GM23338 (cell line): Measurements from ENCODE around the gene MAPKAPK2. TPM values are rescaled to one million over a fixed set of nuclear protein-coding genes. Genes with fewer than 3 reads are reported as not detected.

Experiments used
- ATAC-seq: fragments of 200-7000 bp; cut with Tn5 transposase; 3 replicates; pipeline ENCODE4 v1.9.1; 2020
- DNase-seq: peaks from one replicate; pipeline ENCODE4 v3.0.0-alpha.2; 2015; ENCODE audit warnings: low spot score
- H2AFZ ChIP-seq: fragments of 200-600 bp; sonication (generic); 2 replicates; pipeline ENCODE4 v1.8.0; 2016; ENCODE audit warnings: antibody characterized with exemption, mild to moderate bottlenecking, moderate library complexity
- H3F3A ChIP-seq: fragments of 200-600 bp; sonication (generic); replicated peaks from 2 replicates; pipeline ENCODE4 v1.8.0; 2017; ENCODE audit warnings: antibody characterized with exemption, mixed run types, low read depth
- H3K27ac ChIP-seq: fragments of 200-600 bp; sonication (generic); 2 replicates; pipeline ENCODE4 v1.6.1; 2016; ENCODE audit warnings: low read depth
- H3K27me3 ChIP-seq: fragments of 200-600 bp; sonication (generic); 2 replicates; pipeline ENCODE4 v1.8.0; 2016; ENCODE audit warnings: mild to moderate bottlenecking, mixed run types, moderate library complexity; ENCODE audit not compliant: insufficient read depth
- H3K36me3 ChIP-seq: fragments of 200-600 bp; sonication (generic); 2 replicates; pipeline ENCODE4 v1.8.0; 2016; ENCODE audit warnings: mild to moderate bottlenecking; ENCODE audit not compliant: insufficient read depth
- H3K4me1 ChIP-seq: fragments of 200-600 bp; sonication (generic); 2 replicates; pipeline ENCODE4 v1.8.0; 2016; ENCODE audit warnings: mild to moderate bottlenecking, moderate library complexity; ENCODE audit not compliant: insufficient read depth
- H3K4me2 ChIP-seq: fragments of 200-600 bp; sonication (generic); 2 replicates; pipeline ENCODE4 v1.7.1; 2017; ENCODE audit warnings: mixed run types
- H3K4me3 ChIP-seq: fragments of 200-600 bp; sonication (generic); 2 replicates; pipeline ENCODE4 v1.6.1; 2016; ENCODE audit warnings: mixed run types
- H3K79me2 ChIP-seq: fragments of 200-600 bp; sonication (generic); replicated peaks from 2 replicates; pipeline ENCODE4 v1.8.0; 2017; ENCODE audit warnings: mild to moderate bottlenecking; ENCODE audit not compliant: insufficient read depth
- H3K9me2 ChIP-seq: fragments of 200-600 bp; sonication (generic); 2 replicates; pipeline ENCODE4 v1.8.0; 2017; ENCODE audit not compliant: insufficient read depth
- H4K20me1 ChIP-seq: fragments of 200-600 bp; sonication (generic); replicated peaks from 2 replicates; pipeline ENCODE4 v1.8.0; 2017; ENCODE audit warnings: mild to moderate bottlenecking; ENCODE audit not compliant: insufficient read depth
- H3K27ac Mint-ChIP-seq: 2 replicates; pipeline ENCODE4 v1.8.0; 2020; ENCODE audit warnings: inconsistent platforms, mild to moderate bottlenecking, moderate library complexity, mixed read lengths
- H3K27me3 Mint-ChIP-seq: 3 replicates; pipeline ENCODE4 v1.8.0; 2022; ENCODE audit warnings: low read depth, mild to moderate bottlenecking, moderate library complexity, mixed read lengths, inconsistent platforms; ENCODE audit not compliant: insufficient read depth, poor library complexity
- H3K36me3 Mint-ChIP-seq: 3 replicates; pipeline ENCODE4 v1.8.0; 2021; ENCODE audit warnings: low read depth, mild to moderate bottlenecking, inconsistent platforms, moderate library complexity, mixed read lengths
- H3K4me1 Mint-ChIP-seq: 3 replicates; pipeline ENCODE4 v1.8.0; 2020; ENCODE audit warnings: mild to moderate bottlenecking, inconsistent platforms, mixed read lengths
- H3K4me3 Mint-ChIP-seq: 3 replicates; pipeline ENCODE4 v1.8.0; 2021; ENCODE audit warnings: moderate library complexity, mild to moderate bottlenecking, inconsistent platforms, mixed read lengths
- H3K9me3 Mint-ChIP-seq: 3 replicates; pipeline ENCODE4 v1.8.0; 2020; ENCODE audit warnings: moderate library complexity, mild to moderate bottlenecking, inconsistent platforms, mixed read lengths
- CREB1 ChIP-seq: fragments of 250-450 bp; sonication (Bioruptor Pico); IDR thresholded peaks from 2 replicates; pipeline ENCODE4 v1.5.0; 2020; ENCODE audit warnings: low read depth, mild to moderate bottlenecking, moderate library complexity
- CTCF ChIP-seq, 2 experiments: fragments of 200-600 bp in 1 of 2; sonication (generic) in 1 of 2; conservative IDR thresholded peaks; 2 replicates each; pipeline versions ENCODE4 v1.5.1 to v1.6.1; 2016 to 2017; ENCODE audit warnings: antibody characterized with exemption in 2 of 2, low read depth in 2 of 2, mild to moderate bottlenecking in 2 of 2, moderate library complexity in 1 of 2
- ETS1 ChIP-seq: IDR thresholded peaks from 2 replicates; pipeline ENCODE4 v1.6.1; 2016; ENCODE audit warnings: antibody characterized with exemption
- EZH2 ChIP-seq: fragments of 200-600 bp; sonication (generic); IDR thresholded peaks from one replicate; pipeline ENCODE4 v1.8.0; 2017; ENCODE audit warnings: antibody characterized with exemption, mild to moderate bottlenecking, low read depth; ENCODE audit not compliant: unreplicated experiment
- EZH2phosphoT487 ChIP-seq: fragments of 200-600 bp; sonication (generic); IDR thresholded peaks from one replicate; pipeline ENCODE4 v1.8.1; 2018; ENCODE audit warnings: antibody characterized with exemption; ENCODE audit not compliant: unreplicated experiment
- JUNB ChIP-seq: IDR thresholded peaks from one replicate; pipeline ENCODE4 v1.6.1; 2016; ENCODE audit warnings: antibody characterized with exemption; ENCODE audit not compliant: unreplicated experiment
- NANOG ChIP-seq: IDR thresholded peaks from 2 replicates; pipeline ENCODE4 v1.6.1; 2016; ENCODE audit warnings: antibody characterized with exemption, borderline replicate concordance
- POLR2AphosphoS5 ChIP-seq: IDR thresholded peaks from 2 replicates; pipeline ENCODE4 v1.6.1; 2016; ENCODE audit warnings: antibody characterized with exemption, low read depth
- REST ChIP-seq: IDR thresholded peaks from one replicate; pipeline ENCODE4 v1.6.1; 2018; ENCODE audit warnings: antibody characterized with exemption; ENCODE audit not compliant: unreplicated experiment
- STAT1 ChIP-seq: IDR thresholded peaks from one replicate; pipeline ENCODE4 v1.6.1; 2016; ENCODE audit warnings: antibody characterized with exemption; ENCODE audit not compliant: unreplicated experiment
- ZNF114 ChIP-seq: fragments of 250-450 bp; sonication (Bioruptor Pico); IDR thresholded peaks from 2 replicates; pipeline ENCODE4 v1.5.0; 2020; ENCODE audit warnings: mild to moderate bottlenecking, moderate library complexity
- ZNF331 ChIP-seq: fragments of 250-450 bp; sonication (Bioruptor Pico); IDR thresholded peaks from 2 replicates; pipeline ENCODE4 v1.5.0; 2020; ENCODE audit warnings: low read depth, mild to moderate bottlenecking, moderate library complexity
- ZNF462 ChIP-seq: fragments of 250-450 bp; sonication (Bioruptor Pico); IDR thresholded peaks from 2 replicates; pipeline ENCODE4 v1.5.0; 2020; ENCODE audit warnings: mild to moderate bottlenecking, moderate library complexity
- polyA plus RNA-seq: library from polyadenylated mRNA; unstranded; fragments of >200 nt; fragmentation: Nextera tagmentation; extraction: Ambion mirVana; gene quantifications from 2 replicates; pipeline ENCODE4 v1.2.1, GENCODE V29; 2016
- total RNA-seq: library from RNA; depleted of rRNA; stranded (reverse); fragments of >200 nt; shearing (Covaris generic); gene quantifications from 2 replicates; pipeline ENCODE4 v1.2.3, GENCODE V29; 2014

Gene MAPKAPK2
- total and polyA plus RNA-seq, 2 experiments from 2014 or later: 10.1 to 30.4 TPM

- H3K4me3 ChIP-seq: no peak overlapping the region
- H3K27me3 ChIP-seq: no peaks in the 10 kb centered on the region
- DNase-seq (no peak), ATAC-seq (no peak)
- H3K27ac ChIP-seq: no peak overlapping the region
- no peak overlapping the region for H3K4me2 ChIP-seq
- TF ChIP-seq EZH2: no peak
- TF ChIP-seq EZH2phosphoT487: no peak
- no peak for TF ChIP-seq CREB1 (CRISPR knock-in tag)
- TF ChIP-seq JUNB: no peak
- TF ChIP-seq ZNF114 (CRISPR knock-in tag): no peak
- TF ChIP-seq CTCF (conservative IDR thresholded peaks at IDR 0.05; ENCODE audit: low read depth in 2 of 2): no peak
- no peak for TF ChIP-seq ZNF331 (CRISPR knock-in tag)
- TF ChIP-seq ZNF462 (CRISPR knock-in tag): no peak
- TF ChIP-seq ETS1: no peak
- no peak for TF ChIP-seq REST
- TF ChIP-seq STAT1: no peak
- no peak for TF ChIP-seq NANOG
- no peak for TF ChIP-seq POLR2AphosphoS5
- H4K20me1 ChIP-seq: no peaks in the 10 kb centered on the region
- no peaks in the 10 kb centered on the region for H3K79me2 ChIP-seq
- H3K27ac Mint-ChIP-seq: no peak overlapping the region
- H3K9me3 Mint-ChIP-seq: no peaks in the 10 kb centered on the region
- H3F3A ChIP-seq: no peaks in the 10 kb centered on the region
- H3K27me3 Mint-ChIP-seq: peaks cover 2% of the 10 kb centered on the region
- no peaks in the 10 kb centered on the region for H3K36me3 ChIP-seq
- H3K4me3 Mint-ChIP-seq: no peak overlapping the region
- H3K9me2 ChIP-seq: 0 out of 2 replicates have a peak, but pooled peaks cover 9% of the 10 kb centered on the region
- peaks cover 11% of the 10 kb centered on the region; the same call in 2 of the 3 replicates for H3K4me1 Mint-ChIP-seq
- H3K36me3 Mint-ChIP-seq: peaks cover 7% of the 10 kb centered on the region
- H3K4me1 ChIP-seq: peaks cover 5% of the 10 kb centered on the region; the same call in 1 of the 2 replicates
- H2AFZ ChIP-seq: no peak overlapping the region
These were observed 35.3 kb upstream of the MAPKAPK2 start for GRCh38 chr1:206649261-206649921.
